GM12878 (cell line): ENCODE data around the gene POLA2. TPM values are rescaled to one million over a fixed set of nuclear protein-coding genes. Genes with fewer than 3 reads are reported as not detected.

Source experiments
- ATAC-seq: fragments of 200-7000 bp; cut with Tn5 transposase; 3 replicates; pipeline ENCODE4 v1.9.1; 2020; ENCODE audit warnings: mild to moderate bottlenecking, moderate library complexity
- BruUV-seq: library from RNA; stranded (reverse); fragments of 400-500 nt; replicated peaks from 2 replicates; lab custom pipeline; 2021; lab: Mats Ljungman, UMichigan
- CTCF ChIA-PET: fragments of 300-600 bp; sonication (Branson Sonifier 250); formaldehyde crosslinking; extraction: SDS; loops from one replicate; lab custom pipeline; 2021; ENCODE audit warnings: inconsistent platforms; lab: Yijun Ruan, JAX
- POLR2A ChIA-PET: fragments of 350-600 bp; formaldehyde crosslinking; extraction: SDS; loops from one replicate; lab custom pipeline; 2021; ENCODE audit warnings: inconsistent platforms; lab: Charles Lee
- RAD21 ChIA-PET: fragments of 300-600 bp; sonication (Branson Sonifier 250); formaldehyde crosslinking; loops from one replicate; lab custom pipeline; 2023; ENCODE audit warnings: antibody characterized with exemption; ENCODE audit not compliant: unreplicated experiment; lab: Charles Lee
- SMC1A ChIA-PET: fragments of 300-600 bp; sonication (Branson Sonifier 250); formaldehyde crosslinking; loops from one replicate; lab custom pipeline; 2023; ENCODE audit not compliant: unreplicated experiment, uncharacterized antibody; lab: Charles Lee
- DNase-seq: peaks from one replicate; pipeline ENCODE4 v3.0.0-alpha.2; 2011; ENCODE audit warnings: low read depth, low spot score
- FAIRE-seq: peaks from 3 replicates; lab custom pipeline; 2011; peaks lifted over from hg19 to GRCh38; lab: Jason Lieb, UNC
- H2AFZ ChIP-seq: 2 replicates; pipeline ENCODE4 v1.6.0; 2011; ENCODE audit warnings: low read depth, low read length, control low read depth; ENCODE audit not compliant: control insufficient read depth
- H3K27ac ChIP-seq: 2 replicates; pipeline ENCODE4 v1.5.1; 2011; ENCODE audit warnings: control low read depth; ENCODE audit not compliant: control insufficient read depth, insufficient read depth
- H3K27me3 ChIP-seq, 2 experiments: replicated peaks in 1 of 2; 2 replicates each; pipeline versions ENCODE4 v1.6.0 to v1.6.1; 2011; ENCODE audit warnings: low read length in 1 of 2; ENCODE audit not compliant: control insufficient read depth in 2 of 2, insufficient read depth in 2 of 2
- H3K36me3 ChIP-seq, 2 experiments: 2 replicates each; pipeline ENCODE4 v1.5.1; 2011; ENCODE audit warnings: low read length in 1 of 2; ENCODE audit not compliant: control insufficient read depth in 2 of 2, insufficient read depth in 2 of 2
- H3K4me1 ChIP-seq: 2 replicates; pipeline ENCODE4 v1.6.1; 2011; ENCODE audit warnings: mild to moderate bottlenecking, low read length, moderate library complexity, mixed read lengths; ENCODE audit not compliant: control insufficient read depth, insufficient read depth
- H3K4me2 ChIP-seq: 2 replicates; pipeline ENCODE4 v1.6.0; 2011; ENCODE audit warnings: control low read depth; ENCODE audit not compliant: control insufficient read depth, insufficient read depth
- H3K4me3 ChIP-seq: fragments of 200-600 bp; sonication (generic); 2 replicates; pipeline ENCODE4 v1.5.1; 2016
- H3K79me2 ChIP-seq: 2 replicates; pipeline ENCODE4 v1.6.0; 2011; ENCODE audit warnings: low read length; ENCODE audit not compliant: control insufficient read depth, insufficient read depth
- H3K9ac ChIP-seq: 2 replicates; pipeline ENCODE4 v1.8.0; 2011; ENCODE audit warnings: low read length, control low read depth, mixed read lengths; ENCODE audit not compliant: control insufficient read depth, insufficient read depth
- H3K9me3 ChIP-seq: replicated peaks from 3 replicates; pipeline ENCODE4 v1.5.1; 2011; ENCODE audit warnings: mild to moderate bottlenecking, low read length; ENCODE audit not compliant: control insufficient read depth, insufficient read depth
- H4K20me1 ChIP-seq: 2 replicates; pipeline ENCODE4 v1.6.0; 2011; ENCODE audit not compliant: control insufficient read depth, insufficient read depth
- DPF2 ChIP-seq: fragments of 450-650 bp; IDR thresholded peaks from 2 replicates; pipeline ENCODE4 v1.6.1; 2017; ENCODE audit warnings: mild to moderate bottlenecking
- ETV6 ChIP-seq, 2 experiments: fragments of 450-650 bp in 1 of 2; IDR thresholded peaks in 1 of 2; conservative IDR thresholded peaks in 1 of 2; 2 replicates each; pipeline ENCODE4 v1.6.1; 2014; ENCODE audit warnings: antibody characterized with exemption in 1 of 2, borderline replicate concordance in 1 of 2, low read depth in 1 of 2, mild to moderate bottlenecking in 1 of 2, moderate library complexity in 1 of 2
- NFYB ChIP-seq: IDR thresholded peaks from 2 replicates; pipeline ENCODE4 v1.6.1; 2011; ENCODE audit warnings: low read depth, mild to moderate bottlenecking, low read length, improper control_type of control experiment, moderate library complexity; ENCODE audit not compliant: insufficient read depth
- PML ChIP-seq: IDR thresholded peaks from 2 replicates; pipeline ENCODE4 v1.6.1; 2012; ENCODE audit warnings: low read length, inconsistent platforms
- WGBS: methylation state at CpG from one replicate; pipeline ENCODE4 v1.1.6; 2016; ENCODE audit warnings: low lambda C conversion rate; ENCODE audit not compliant: insufficient replicate concordance, insufficient coverage; ENCODE audit errors: missing lambda C conversion rate; 5-methylcytosine and 5-hydroxymethylcytosine counted together
- in situ Hi-C: fragments of 300-500 bp; cut with MboI; formaldehyde crosslinking; loops from 9 replicates; pipeline ENCODE4 v1.14.3; 2018; ENCODE audit warnings: mixed read lengths
- intact Hi-C: fragments of 100-400 bp; cut with micrococcal nuclease; formaldehyde crosslinking; loops from one replicate; pipeline ENCODE4 v1.14.2; 2022; ENCODE audit not compliant: unreplicated experiment
- polyA plus RNA-seq, 11 experiments: library from polyadenylated mRNA; depleted of rRNA in 4 of 11; unstranded in 6 of 11; stranded (reverse) in 5 of 11; fragments of >200 nt; fragmentation: Nextera tagmentation in 4 of 11; fragmentation: Illumina TruSeq in 1 of 11; extraction: Ambion mirVana in 4 of 11; extraction: Trizol in 1 of 11; gene quantifications; 1 replicate in 1 of 11; 2 replicates in 10 of 11; pipeline versions ENCODE4 v1.2.1 to v1.2.3, GENCODE V29; 2011 to 2016; ENCODE audit warnings: inconsistent platforms in 2 of 11, missing spikeins in 2 of 11, low read depth in 1 of 11
- total RNA-seq, 4 experiments: library from RNA; depleted of rRNA in 3 of 4; stranded (reverse); fragments of >200 nt in 3 of 4; fragmentation: Illumina TruSeq in 1 of 4; extraction: Trizol in 1 of 4; gene quantifications; 2 replicates each; pipeline versions ENCODE4 v1.2.1 to v1.2.3, GENCODE V29; 2013 to 2021
- TF ChIP-seq, protein P1 (sequence below): fragments of 450-650 bp; formaldehyde crosslinking; IDR thresholded peaks from 2 replicates; pipeline ENCODE4 v1.4.0; 2020; ENCODE audit warnings: mild to moderate bottlenecking, moderate library complexity

POLA2 gene
- total and polyA plus RNA-seq, 10 of the 15 experiments (the other 5 are each of a cell fraction or from before 2014, with no cell fraction given), result 4.2 to 121 (median 56.2) TPM

DNA sequence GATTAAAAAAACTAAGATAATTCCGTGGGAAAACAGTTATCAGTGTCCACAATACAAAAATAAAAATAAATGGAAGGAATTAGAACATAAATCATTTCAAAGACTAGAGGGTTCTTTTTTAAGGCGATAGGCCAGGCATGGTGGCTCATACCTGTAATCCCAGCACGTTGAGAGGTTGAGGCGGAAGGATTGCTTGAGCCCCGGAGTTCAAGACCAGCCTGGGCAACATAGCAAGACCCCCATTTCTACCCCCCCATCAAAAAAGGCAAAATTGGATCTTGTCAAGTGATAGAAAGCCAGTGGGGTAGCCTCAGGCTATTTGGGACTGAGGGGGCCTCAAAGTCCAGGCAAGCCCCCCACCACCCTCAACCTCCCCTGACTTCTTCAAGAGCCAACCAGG lies 20.6 kb upstream of the POLA2 start:
- H2AFZ ChIP-seq, result no peak overlapping the region
- FAIRE-seq, result no peak
- H3K4me1 ChIP-seq, result no peaks in the 10 kb centered on the region
- H3K9ac ChIP-seq, result no peak overlapping the region
- intact Hi-C loops, result no loop called here
- no peaks in the 10 kb centered on the region for H3K79me2 ChIP-seq
- DNase-seq, result no peak
- no peak overlapping the region for H3K27ac ChIP-seq
- H3K27me3 ChIP-seq, result no peaks in the 10 kb centered on the region
- no TSS peak for BruUV-seq
- ChIA-PET CTCF (interaction anchor here (0.9 to 1.7 kb wide), 2 partner anchors 9 to 12 kb away, joined by 4 read pairs; no protein-coding TSS in a partner anchor), RAD21 (no interaction called here)
- H3K9me3 ChIP-seq, result peaks cover 8% of the 10 kb centered on the region; the same call in 2 of the 3 replicates
- ATAC-seq, result no peak
- TF ChIP-seq NFYB, result no peak
- no peak for TF ChIP-seq DPF2
- no peak for TF ChIP-seq PML
- TF ChIP-seq, protein P1, sequence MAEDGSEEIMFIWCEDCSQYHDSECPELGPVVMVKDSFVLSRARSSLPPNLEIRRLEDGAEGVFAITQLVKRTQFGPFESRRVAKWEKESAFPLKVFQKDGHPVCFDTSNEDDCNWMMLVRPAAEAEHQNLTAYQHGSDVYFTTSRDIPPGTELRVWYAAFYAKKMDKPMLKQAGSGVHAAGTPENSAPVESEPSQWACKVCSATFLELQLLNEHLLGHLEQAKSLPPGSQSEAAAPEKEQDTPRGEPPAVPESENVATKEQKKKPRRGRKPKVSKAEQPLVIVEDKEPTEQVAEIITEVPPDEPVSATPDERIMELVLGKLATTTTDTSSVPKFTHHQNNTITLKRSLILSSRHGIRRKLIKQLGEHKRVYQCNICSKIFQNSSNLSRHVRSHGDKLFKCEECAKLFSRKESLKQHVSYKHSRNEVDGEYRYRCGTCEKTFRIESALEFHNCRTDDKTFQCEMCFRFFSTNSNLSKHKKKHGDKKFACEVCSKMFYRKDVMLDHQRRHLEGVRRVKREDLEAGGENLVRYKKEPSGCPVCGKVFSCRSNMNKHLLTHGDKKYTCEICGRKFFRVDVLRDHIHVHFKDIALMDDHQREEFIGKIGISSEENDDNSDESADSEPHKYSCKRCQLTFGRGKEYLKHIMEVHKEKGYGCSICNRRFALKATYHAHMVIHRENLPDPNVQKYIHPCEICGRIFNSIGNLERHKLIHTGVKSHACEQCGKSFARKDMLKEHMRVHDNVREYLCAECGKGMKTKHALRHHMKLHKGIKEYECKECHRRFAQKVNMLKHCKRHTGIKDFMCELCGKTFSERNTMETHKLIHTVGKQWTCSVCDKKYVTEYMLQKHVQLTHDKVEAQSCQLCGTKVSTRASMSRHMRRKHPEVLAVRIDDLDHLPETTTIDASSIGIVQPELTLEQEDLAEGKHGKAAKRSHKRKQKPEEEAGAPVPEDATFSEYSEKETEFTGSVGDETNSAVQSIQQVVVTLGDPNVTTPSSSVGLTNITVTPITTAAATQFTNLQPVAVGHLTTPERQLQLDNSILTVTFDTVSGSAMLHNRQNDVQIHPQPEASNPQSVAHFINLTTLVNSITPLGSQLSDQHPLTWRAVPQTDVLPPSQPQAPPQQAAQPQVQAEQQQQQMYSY, result no peak
- no peak for TF ChIP-seq ETV6 (conservative IDR thresholded peaks at IDR 0.05 in 1 of 2, IDR thresholded peaks at IDR 0.05 in 1 of 2; ENCODE audit: borderline replicate concordance in 1 of 2, low read depth in 1 of 2)
- TF ChIP-seq, all 136 proteins: peak for 0
- in situ Hi-C loops, result no loop called here
- WGBS, result 36% methylated on average over 5 of the region's 5 CpGs
- Histone ChIP-seq H3K36me3 (no peaks in the 10 kb centered on the region), H3K4me2 (no peak overlapping the region), H4K20me1 (no peaks in the 10 kb centered on the region), H3K4me3 (no peak overlapping the region)
- ChIA-PET SMC1A (no interaction called here), POLR2A (no interaction called here)
